SU-DHL-6 (cell line): Measurements from ENCODE around the gene FAM3A.

Experiments used
- H2AFZ ChIP-seq: fragments of 200-600 bp; sonication (generic); 2 replicates; pipeline ENCODE4 v1.6.1; 2014; ENCODE audit warnings: low read depth, mild to moderate bottlenecking, moderate library complexity, mixed read lengths, antibody characterized with exemption, low read length; ENCODE audit not compliant: severe bottlenecking
- H3F3A ChIP-seq: fragments of 200-600 bp; shearing (Covaris generic); 2 replicates; pipeline ENCODE4 v1.6.0; 2016; ENCODE audit warnings: antibody characterized with exemption, mild to moderate bottlenecking; ENCODE audit not compliant: insufficient read depth
- H3K27ac ChIP-seq: fragments of 200-600 bp; sonication (generic); 2 replicates; pipeline ENCODE4 v1.5.1; 2016; ENCODE audit warnings: low read depth, mild to moderate bottlenecking, low read length, moderate library complexity, mixed read lengths
- H3K27me3 ChIP-seq: fragments of 200-600 bp; sonication (generic), shearing (Covaris generic); 2 replicates; pipeline ENCODE4 v1.6.0; 2014; ENCODE audit warnings: mild to moderate bottlenecking, low read length
- H3K36me3 ChIP-seq: fragments of 200-600 bp; sonication (generic); 2 replicates; pipeline ENCODE4 v1.6.1; 2014; ENCODE audit warnings: mild to moderate bottlenecking, low read length, mixed read lengths
- H3K4me2 ChIP-seq: fragments of 300-600, 200-600 bp; shearing (Covaris generic), sonication (generic); 2 replicates; pipeline ENCODE4 v1.6.0; 2014; ENCODE audit warnings: low read length, low read depth, mild to moderate bottlenecking; ENCODE audit not compliant: poor library complexity, severe bottlenecking
- H3K4me3 ChIP-seq: fragments of 200-600 bp; sonication (generic); 2 replicates; pipeline ENCODE4 v1.5.1; 2014; ENCODE audit warnings: antibody characterized with exemption, low read length, mild to moderate bottlenecking, mixed read lengths; ENCODE audit not compliant: insufficient read depth, poor library complexity, severe bottlenecking
- H3K79me2 ChIP-seq: fragments of 200-600 bp; sonication (generic); 2 replicates; pipeline ENCODE4 v1.6.1; 2014; ENCODE audit warnings: mild to moderate bottlenecking, low read length, moderate library complexity; ENCODE audit not compliant: insufficient read depth
- H3K9ac ChIP-seq: fragments of 200-600 bp; sonication (generic); 2 replicates; pipeline ENCODE4 v1.7.0; 2014; ENCODE audit warnings: mild to moderate bottlenecking, low read length
- H3K9me2 ChIP-seq: fragments of 200-600 bp; sonication (generic); replicated peaks from 2 replicates; pipeline ENCODE4 v1.6.1; 2014; ENCODE audit warnings: low read length; ENCODE audit not compliant: insufficient read depth
- H3K9me3 ChIP-seq: fragments of 200-600 bp; sonication (generic); 2 replicates; pipeline ENCODE4 v1.6.1; 2014; ENCODE audit warnings: low read length, mixed read lengths; ENCODE audit not compliant: insufficient read depth
- H4K20me1 ChIP-seq: fragments of 200-600 bp; sonication (generic); 2 replicates; pipeline ENCODE4 v1.6.1; 2014; ENCODE audit warnings: low read depth, mild to moderate bottlenecking, antibody characterized with exemption, low read length, moderate library complexity, mixed read lengths
- CTCF ChIP-seq: fragments of 200-600 bp; sonication (generic); IDR thresholded peaks from one replicate; pipeline ENCODE4 v1.5.1; 2017; ENCODE audit warnings: antibody characterized with exemption, mild to moderate bottlenecking, low read length, moderate library complexity; ENCODE audit not compliant: insufficient read depth, poor library complexity, severe bottlenecking
- EZH2phosphoT487 ChIP-seq: fragments of 200-600 bp; sonication (generic), shearing (Covaris generic); conservative IDR thresholded peaks from 2 replicates; pipeline ENCODE4 v1.6.1; 2018; ENCODE audit warnings: mild to moderate bottlenecking, antibody characterized with exemption, low read length, moderate library complexity, mixed read lengths

The FAM3A gene

GRCh38 chrX:154532690-154533089 lies 16.7 kb upstream of the FAM3A start:
- Histone ChIP-seq H3K4me2 (no peak overlapping the region), H3K9ac (no peak overlapping the region), H3K9me3 (no peaks in the 10 kb centered on the region), H2AFZ (no peak overlapping the region), H3K36me3 (no peaks in the 10 kb centered on the region), H3K27ac (no peak overlapping the region), H3K9me2 (no peaks in the 10 kb centered on the region), H3F3A (no peaks in the 10 kb centered on the region), H3K79me2 (no peaks in the 10 kb centered on the region), H3K27me3 (no peaks in the 10 kb centered on the region), H4K20me1 (no peaks in the 10 kb centered on the region), H3K4me3 (no peak overlapping the region)
- TF ChIP-seq CTCF (no peak), EZH2phosphoT487 (no peak)

GRCh38 chrX:154531626-154532025 lies 15.6 kb upstream of the FAM3A start:
- Histone ChIP-seq H3K27me3 (no peaks in the 10 kb centered on the region), H4K20me1 (no peaks in the 10 kb centered on the region), H3K4me3 (no peak overlapping the region), H3F3A (no peaks in the 10 kb centered on the region), H3K79me2 (no peaks in the 10 kb centered on the region), H2AFZ (no peak overlapping the region), H3K9me2 (no peaks in the 10 kb centered on the region), H3K27ac (no peak overlapping the region), H3K4me2 (no peak overlapping the region), H3K36me3 (no peaks in the 10 kb centered on the region), H3K9ac (no peak overlapping the region), H3K9me3 (no peaks in the 10 kb centered on the region)
- TF ChIP-seq EZH2phosphoT487, result no peak
- no peak for TF ChIP-seq CTCF

- H3K27ac ChIP-seq, result no peak overlapping the region
Measured at GRCh38 chrX:154530286-154530685, 14.3 kb upstream of the FAM3A start.

More at GRCh38 chrX:154530286-154530685, 14.3 kb upstream of the FAM3A start:
- Histone ChIP-seq H3K27me3 (no peaks in the 10 kb centered on the region), H3K9me2 (no peaks in the 10 kb centered on the region), H3K9me3 (no peaks in the 10 kb centered on the region), H4K20me1 (no peaks in the 10 kb centered on the region), H3K9ac (no peak overlapping the region), H3K4me2 (no peak overlapping the region), H3K36me3 (no peaks in the 10 kb centered on the region), H3K79me2 (no peaks in the 10 kb centered on the region), H3K4me3 (no peak overlapping the region), H2AFZ (no peak overlapping the region), H3F3A (no peaks in the 10 kb centered on the region)
- TF ChIP-seq CTCF (no peak), EZH2phosphoT487 (no peak)
